HFF-Myc (cell line): Measurements from ENCODE around the gene GDF3.

Experiments
- DNase-seq: peaks from one replicate; pipeline ENCODE4 v3.0.0-alpha.2; 2011; ENCODE audit warnings: low read depth; ENCODE audit errors: extremely low read depth
- H3K4me3 ChIP-seq: replicated peaks from 2 replicates; pipeline ENCODE4 v1.5.1; 2011; ENCODE audit warnings: low read depth, mild to moderate bottlenecking, control low read depth, low read length
- TF ChIP-seq, protein P1 (sequence below): IDR thresholded peaks from 2 replicates; pipeline ENCODE4 v1.5.1; 2012; ENCODE audit warnings: mild to moderate bottlenecking, low read depth, low read length, control low read depth; ENCODE audit errors: missing control alignments

The GDF3 gene

DNA sequence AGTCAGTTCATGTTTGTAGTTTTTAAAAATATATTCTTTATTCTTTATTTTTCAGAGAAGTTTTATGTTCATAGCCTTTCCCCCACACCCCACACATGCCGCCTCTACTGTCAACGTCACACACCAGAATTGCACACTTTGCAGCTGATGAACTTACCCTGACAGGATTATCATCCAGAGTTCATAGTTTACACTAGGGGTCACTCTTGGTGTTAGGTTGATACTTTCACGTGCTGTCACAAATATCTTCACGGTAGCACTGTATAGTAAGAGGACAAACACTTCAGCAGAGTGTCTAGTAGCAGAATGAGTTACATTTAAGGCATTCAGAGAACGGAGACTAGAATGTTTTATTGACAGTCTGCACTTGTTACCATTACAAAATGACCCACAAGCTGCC is 20.8 kb upstream of the GDF3 start:
- TF ChIP-seq, protein P1, sequence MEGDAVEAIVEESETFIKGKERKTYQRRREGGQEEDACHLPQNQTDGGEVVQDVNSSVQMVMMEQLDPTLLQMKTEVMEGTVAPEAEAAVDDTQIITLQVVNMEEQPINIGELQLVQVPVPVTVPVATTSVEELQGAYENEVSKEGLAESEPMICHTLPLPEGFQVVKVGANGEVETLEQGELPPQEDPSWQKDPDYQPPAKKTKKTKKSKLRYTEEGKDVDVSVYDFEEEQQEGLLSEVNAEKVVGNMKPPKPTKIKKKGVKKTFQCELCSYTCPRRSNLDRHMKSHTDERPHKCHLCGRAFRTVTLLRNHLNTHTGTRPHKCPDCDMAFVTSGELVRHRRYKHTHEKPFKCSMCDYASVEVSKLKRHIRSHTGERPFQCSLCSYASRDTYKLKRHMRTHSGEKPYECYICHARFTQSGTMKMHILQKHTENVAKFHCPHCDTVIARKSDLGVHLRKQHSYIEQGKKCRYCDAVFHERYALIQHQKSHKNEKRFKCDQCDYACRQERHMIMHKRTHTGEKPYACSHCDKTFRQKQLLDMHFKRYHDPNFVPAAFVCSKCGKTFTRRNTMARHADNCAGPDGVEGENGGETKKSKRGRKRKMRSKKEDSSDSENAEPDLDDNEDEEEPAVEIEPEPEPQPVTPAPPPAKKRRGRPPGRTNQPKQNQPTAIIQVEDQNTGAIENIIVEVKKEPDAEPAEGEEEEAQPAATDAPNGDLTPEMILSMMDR, result no peak
- DNase-seq, result no peak
- no peak overlapping the region for H3K4me3 ChIP-seq

DNA sequence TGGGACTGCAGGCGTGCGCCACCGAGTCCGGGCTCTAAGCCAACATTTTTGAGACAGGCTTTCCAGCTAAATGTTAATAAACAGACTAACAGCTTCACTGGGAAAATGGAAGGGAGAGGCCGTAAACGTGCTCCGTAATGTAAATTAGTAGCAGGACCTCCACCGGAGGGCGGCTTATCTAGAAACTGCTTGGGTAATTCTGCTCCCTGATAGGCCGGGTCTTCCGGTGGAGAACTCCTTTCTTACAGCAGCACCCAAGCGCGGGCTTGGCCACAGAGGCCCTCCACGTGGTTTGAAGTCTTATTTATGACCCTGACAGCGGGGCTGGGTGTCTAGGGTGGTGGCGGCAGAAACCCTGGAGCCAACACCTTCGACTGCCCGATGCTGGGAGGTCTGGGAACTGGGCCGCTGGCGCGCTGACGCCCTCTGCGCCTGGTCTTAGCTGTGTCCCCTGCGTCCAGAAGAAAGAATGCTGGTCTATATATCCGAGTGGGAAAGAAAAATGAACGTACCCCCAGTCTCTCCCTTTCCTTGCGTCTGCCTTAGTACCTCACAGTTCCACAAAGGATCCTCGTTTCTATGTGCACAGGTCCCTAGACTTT is 17.4 kb upstream of the GDF3 start:
- no peak overlapping the region for H3K4me3 ChIP-seq
- DNase-seq, result no peak
- TF ChIP-seq, protein P1, result no peak

DNA sequence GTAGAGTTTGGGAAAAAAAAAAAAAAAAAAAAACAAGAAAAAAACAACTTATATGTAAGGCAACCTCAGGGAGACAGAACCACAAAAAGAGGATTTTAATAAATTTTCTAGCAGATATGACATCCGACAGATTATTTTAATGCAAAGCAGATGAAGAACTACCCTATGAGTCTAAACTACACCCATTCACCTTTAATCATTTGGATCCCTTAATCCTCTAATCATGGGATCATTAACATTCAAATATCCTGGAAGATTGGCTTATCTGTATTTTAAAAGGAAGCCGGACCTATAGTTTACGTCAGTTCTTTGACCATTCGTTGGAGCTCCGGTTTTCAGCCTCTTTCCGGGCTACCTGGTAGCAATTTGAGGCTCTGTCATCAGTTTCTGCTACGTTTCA is 15.6 kb upstream of the GDF3 start, which contains the start of gene DPPA3:
DPPA3 (plus strand) TSS at position 301 of the 400 bp plus-strand sequence. CDS start 138 bp downstream, outside the sequence.
- H3K4me3 ChIP-seq, result no peak within 1 kb of the TSS
- no peak for DNase-seq
- TF ChIP-seq, protein P1, result no peak

DNA sequence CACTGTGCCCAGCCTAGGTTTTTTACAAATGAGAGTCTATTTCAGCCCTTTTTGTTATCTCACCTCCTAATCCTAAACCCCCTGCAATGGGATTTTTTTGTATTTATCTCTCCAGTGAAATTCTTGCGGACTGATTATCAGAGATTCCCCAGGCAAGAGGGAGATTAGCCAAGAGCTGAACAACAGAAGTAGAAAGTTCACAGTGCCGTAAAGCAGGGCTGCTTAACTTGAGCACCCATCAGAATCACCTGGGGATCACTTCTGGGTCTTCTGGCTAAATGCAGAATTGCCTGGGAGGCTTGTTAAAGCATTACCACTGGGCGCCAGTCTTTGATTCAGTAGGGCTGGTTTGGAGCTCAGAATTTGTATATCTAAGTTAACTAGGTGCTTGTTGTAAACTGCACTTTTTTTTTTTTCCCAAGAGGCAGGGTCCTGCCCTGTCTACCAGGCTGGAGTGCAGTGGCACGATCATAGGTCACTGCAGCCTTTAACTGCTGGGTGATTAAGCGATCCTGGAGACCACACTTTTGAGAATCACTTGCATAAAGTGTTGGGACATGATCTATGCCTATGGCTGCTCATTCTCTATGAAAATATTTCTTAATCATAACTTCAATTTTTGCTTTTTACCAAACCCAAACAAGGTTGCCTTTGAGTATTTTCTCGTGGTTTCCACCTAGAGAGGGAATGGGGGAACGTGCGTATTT is 14.5 kb upstream of the GDF3 start:
- no peak for DNase-seq
- TF ChIP-seq, protein P1, result no peak
- no peak overlapping the region for H3K4me3 ChIP-seq

DNA sequence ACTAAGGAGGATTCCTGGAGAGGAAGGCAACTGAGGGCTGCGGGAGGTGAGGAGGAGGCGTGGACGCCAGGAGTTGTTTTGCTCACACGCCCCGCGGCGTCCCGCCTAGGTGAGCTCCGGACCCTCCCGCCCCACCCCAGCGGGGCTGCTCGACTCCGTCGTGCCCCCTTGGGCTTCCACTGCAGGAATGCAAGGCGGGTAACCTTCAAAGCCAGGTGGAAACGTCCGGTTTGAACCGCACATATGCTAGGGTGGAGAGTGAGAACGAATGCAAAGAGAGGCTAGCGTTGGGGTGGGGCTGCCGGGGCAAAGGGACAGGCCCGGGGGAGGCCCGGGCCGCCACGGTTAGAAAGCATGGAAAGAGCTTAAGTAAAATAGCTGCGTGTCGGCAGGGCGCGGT is 10.3 kb upstream of the GDF3 start:
- DNase-seq, result no peak
- no peak overlapping the region for H3K4me3 ChIP-seq
- TF ChIP-seq, protein P1, result no peak

DNA sequence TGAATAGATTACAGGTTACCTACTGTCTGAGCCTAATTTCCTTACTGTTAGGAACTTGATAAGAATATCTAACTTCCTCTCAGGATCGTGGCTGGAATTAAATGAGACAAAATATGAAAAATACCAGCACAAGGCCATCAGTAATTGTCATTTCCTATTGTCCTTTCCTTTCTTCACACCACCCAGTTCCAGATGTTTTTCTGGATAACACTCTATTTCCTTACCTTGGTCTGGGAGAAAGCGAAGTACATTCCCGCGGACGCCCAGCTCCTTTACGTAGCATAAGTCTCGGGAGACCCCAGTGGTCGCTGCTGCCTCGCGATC is 376 bp downstream of the GDF3 start:
- DNase-seq, result no peak
- TF ChIP-seq, protein P1, result no peak
- no peak overlapping the region for H3K4me3 ChIP-seq
